Ishikawa (cell line): ENCODE results near the gene POMGNT1.

Experiments used
- CEBPB ChIP-seq: IDR thresholded peaks from 2 replicates; pipeline ENCODE4 v1.6.1; 2012
- CREB1 ChIP-seq: IDR thresholded peaks from 2 replicates; pipeline ENCODE4 v1.6.1; 2012; ENCODE audit warnings: low read depth
- EGR1 ChIP-seq: IDR thresholded peaks from 2 replicates; pipeline ENCODE4 v1.6.1; 2012
- EP300 ChIP-seq: IDR thresholded peaks from 2 replicates; pipeline ENCODE4 v1.6.1; 2012; ENCODE audit warnings: borderline replicate concordance
- FOXM1 ChIP-seq: IDR thresholded peaks from 2 replicates; pipeline ENCODE4 v1.6.1; 2012; ENCODE audit warnings: low read depth, borderline replicate concordance
- MAX ChIP-seq: IDR thresholded peaks from 2 replicates; pipeline ENCODE4 v1.6.1; 2012
- NFIC ChIP-seq: IDR thresholded peaks from 2 replicates; pipeline ENCODE4 v1.6.1; 2012
- RAD21 ChIP-seq: IDR thresholded peaks from 2 replicates; pipeline ENCODE4 v1.6.1; 2012; ENCODE audit warnings: low read depth
- REST ChIP-seq: IDR thresholded peaks from 2 replicates; pipeline ENCODE4 v1.6.1; 2012; ENCODE audit warnings: low read depth, mild to moderate bottlenecking
- TAF1 ChIP-seq: IDR thresholded peaks from 2 replicates; pipeline ENCODE4 v1.6.1; 2012; ENCODE audit warnings: low read depth, mild to moderate bottlenecking
- TCF12 ChIP-seq: IDR thresholded peaks from 2 replicates; pipeline ENCODE4 v1.6.1; 2012; ENCODE audit warnings: low read depth
- TEAD4 ChIP-seq: IDR thresholded peaks from 2 replicates; pipeline ENCODE4 v1.6.1; 2012
- USF1 ChIP-seq: IDR thresholded peaks from 2 replicates; pipeline ENCODE4 v1.6.1; 2012
- YY1 ChIP-seq: IDR thresholded peaks from 2 replicates; pipeline ENCODE4 v1.6.1; 2012; ENCODE audit warnings: low read depth
- ZBTB7A ChIP-seq: IDR thresholded peaks from 2 replicates; pipeline ENCODE4 v1.6.1; 2012; ENCODE audit warnings: low read depth

The POMGNT1 gene

GRCh38 chr1:46242918-46243317, 44.7 kb upstream of the POMGNT1 start:
- TF ChIP-seq RAD21, result no peak

- TF ChIP-seq TAF1, result no peak
Observed at GRCh38 chr1:46236882-46237281, 38.6 kb upstream of the POMGNT1 start.

GRCh38 chr1:46224966-46225365, 26.7 kb upstream of the POMGNT1 start:
- TF ChIP-seq FOXM1, result no peak
- no peak for TF ChIP-seq REST
- TF ChIP-seq CEBPB, result no peak
- TF ChIP-seq RAD21, result no peak
- no peak for TF ChIP-seq TAF1
- no peak for TF ChIP-seq NFIC
- TF ChIP-seq CREB1, result no peak
- TF ChIP-seq ZBTB7A, result no peak
- no peak for TF ChIP-seq EP300
- TF ChIP-seq MAX, result no peak
- TF ChIP-seq EGR1, result no peak
- TF ChIP-seq USF1, result no peak
- TF ChIP-seq YY1, result no peak
- TF ChIP-seq TEAD4, result no peak
- TF ChIP-seq TCF12, result no peak

- TF ChIP-seq RAD21 (peak; percentile 95), EP300 (no peak), YY1 (peak; percentile 28; the same call in 1 of the 2 replicates), CEBPB (no peak)
Observed at GRCh38 chr1:46223472-46223943, 25.3 kb upstream of the POMGNT1 start.

GRCh38 chr1:46221749-46222148, 23.5 kb upstream of the POMGNT1 start:
- TF ChIP-seq RAD21 (no peak), CEBPB (no peak), EGR1 (no peak)

GRCh38 chr1:46220808-46221207, 22.6 kb upstream of the POMGNT1 start:
- TF ChIP-seq YY1, result no peak
- TF ChIP-seq CREB1, result no peak
- no peak for TF ChIP-seq FOXM1
- TF ChIP-seq MAX, result no peak
- no peak for TF ChIP-seq TEAD4
- no peak for TF ChIP-seq NFIC
- no peak for TF ChIP-seq EGR1
- no peak for TF ChIP-seq RAD21
- no peak for TF ChIP-seq ZBTB7A
- TF ChIP-seq CEBPB, result no peak
- no peak for TF ChIP-seq EP300
- no peak for TF ChIP-seq TAF1
- TF ChIP-seq REST, result no peak
- TF ChIP-seq USF1, result no peak
- TF ChIP-seq TCF12, result no peak

GRCh38 chr1:46219551-46220520, 21.6 kb upstream of the POMGNT1 start:
- TF ChIP-seq MAX (no peak), TEAD4 (no peak), FOXM1 (no peak), TCF12 (no peak), REST (no peak), YY1 (no peak), EP300 (no peak), USF1 (no peak), RAD21 (no peak), CEBPB (no peak), NFIC (no peak)
